ENCODE data around the gene DYSF.

GRCh38 chr2:71608441-71608840, 155.1 kb downstream of the DYSF start:
- no peak for TF ChIP-seq CTCF (IDR thresholded peaks at IDR 0.05; ENCODE audit: low read length)
- TF ChIP-seq EZH2 (optimal IDR thresholded peaks at IDR 0.05; ENCODE audit: low read depth, low read length) = no peak
